H1 (cell line): Measurements from ENCODE around the gene ABL1. TPM values are rescaled to one million over a fixed set of nuclear protein-coding genes. Genes with fewer than 3 reads are reported as not detected.

ENCODE experiments used
- SIX5 ChIP-seq: IDR thresholded peaks from 2 replicates; pipeline ENCODE4 v1.6.1; 2011; ENCODE audit warnings: mild to moderate bottlenecking, low read depth, low read length
- SP4 ChIP-seq: IDR thresholded peaks from 2 replicates; pipeline ENCODE4 v1.6.1; 2012; ENCODE audit warnings: low read length, inconsistent platforms
- TCF12 ChIP-seq: IDR thresholded peaks from 2 replicates; pipeline ENCODE4 v1.6.1; 2011; ENCODE audit warnings: low read depth, mild to moderate bottlenecking, low read length
- polyA plus RNA-seq, 7 experiments: library from polyadenylated mRNA; depleted of rRNA in 3 of 7; stranded (reverse) in 5 of 7; unstranded in 2 of 7; fragments of >200 nt in 5 of 7; fragments of 200-250 nt in 2 of 7; gene quantifications; 1 replicate in 5 of 7; 2 replicates in 1 of 7; 4 replicates in 1 of 7; pipeline versions ENCODE4 v1.2.1 to v1.2.3, GENCODE V29; 2011 to 2013; ENCODE audit warnings: missing spikeins in 2 of 7, mixed read lengths in 2 of 7
- total RNA-seq: library from RNA; stranded (reverse); fragmentation: NEBNext Ultra II Directional; extraction: Animal tissue kit (Norgen Biotek cat#: 25700); gene quantifications from 2 replicates; pipeline ENCODE4 v1.2.1, GENCODE V29; 2021

The ABL1 gene
- total and polyA plus RNA-seq, 2 of the 8 experiments (the other 6 are each of a cell fraction or from before 2014, with no cell fraction given) = 35.3 to 104 TPM

GRCh38 chr9:130862217-130862616 lies 27.2 kb downstream of the ABL1 start (continued):
- TF ChIP-seq SIX5 = no peak
- no peak for TF ChIP-seq TCF12
- TF ChIP-seq SP4 = no peak
- TF ChIP-seq, all 59 proteins: peak for 0
